Memory B cell (primary cell): ENCODE measurements around the gene UBAC2.
"Not testable (repeated sequence)": the region's sequence is repeated elsewhere in the genome, so short reads cannot be mapped to it uniquely, and the experiment has no call there.

Source experiments
- ATAC-seq: fragments of 150-1000 bp; cut with Tn5 transposase; 2 replicates; pipeline ENCODE4 v1.10.0; 2021; ENCODE audit warnings: low read depth, mild to moderate bottlenecking, moderate library complexity
- DNase-seq, 2 donors: peaks; one replicate each; pipeline ENCODE4 v3.0.0; 2022; ENCODE audit warnings: low spot score in 2 of 2
- H3K27ac Mint-ChIP-seq: one replicate; pipeline ENCODE4 v1.8.0; 2022; ENCODE audit warnings: mild to moderate bottlenecking, moderate library complexity, mixed read lengths
- H3K27me3 Mint-ChIP-seq: one replicate; pipeline ENCODE4 v1.8.0; 2022; ENCODE audit warnings: mixed read lengths
- H3K36me3 Mint-ChIP-seq: one replicate; pipeline ENCODE4 v1.8.0; 2022; ENCODE audit warnings: mild to moderate bottlenecking, mixed read lengths
- H3K4me1 Mint-ChIP-seq: one replicate; pipeline ENCODE4 v1.8.0; 2022; ENCODE audit warnings: mixed read lengths
- H3K4me3 Mint-ChIP-seq: one replicate; pipeline ENCODE4 v1.8.0; 2022; ENCODE audit warnings: mild to moderate bottlenecking, moderate library complexity, mixed read lengths
- H3K9me3 Mint-ChIP-seq: one replicate; pipeline ENCODE4 v1.8.0; 2022; ENCODE audit warnings: mixed read lengths

The UBAC2 gene

GRCh38 chr13:99196466-99197116 is 4.1 kb upstream of the UBAC2 start:
- Mint-ChIP-seq H3K27me3 (no peaks in the 10 kb centered on the region), H3K4me3 (no peak overlapping the region), H3K9me3 (no peaks in the 10 kb centered on the region), H3K4me1 (peaks cover 23% of the 10 kb centered on the region), H3K36me3 (no peaks in the 10 kb centered on the region), H3K27ac (no peak overlapping the region)
- no peak for ATAC-seq
- DNase-seq, result peak in 1 of 2 donors; percentile 36

DNA sequence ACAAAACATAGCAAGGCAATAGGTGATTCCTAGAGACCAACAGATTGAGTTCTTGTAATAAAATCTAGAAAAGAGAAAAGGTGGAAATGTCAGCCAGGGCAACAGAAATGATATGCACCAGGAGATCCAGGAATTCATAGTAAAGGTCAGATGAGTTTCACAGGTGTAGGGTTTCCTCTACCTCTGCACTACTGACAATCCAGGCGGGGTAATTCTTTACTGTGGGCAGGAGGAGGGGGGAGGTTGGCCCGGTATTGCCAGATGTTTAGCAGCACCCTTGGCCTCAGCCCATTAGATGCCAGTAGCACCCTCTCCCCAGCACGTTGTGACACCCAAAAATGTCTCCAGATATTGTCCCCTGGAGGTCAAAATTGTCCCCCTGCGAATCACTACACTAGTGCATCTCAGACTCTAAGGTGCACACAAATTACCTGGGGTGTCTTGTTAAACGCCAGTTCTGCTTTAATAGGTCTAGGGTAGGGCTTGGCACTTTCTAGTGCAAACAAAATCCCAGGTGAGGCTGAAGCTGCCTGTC is 3.5 kb upstream of the UBAC2 start:
- H3K4me3 Mint-ChIP-seq, result no peak overlapping the region
- H3K27me3 Mint-ChIP-seq, result no peaks in the 10 kb centered on the region

DNA sequence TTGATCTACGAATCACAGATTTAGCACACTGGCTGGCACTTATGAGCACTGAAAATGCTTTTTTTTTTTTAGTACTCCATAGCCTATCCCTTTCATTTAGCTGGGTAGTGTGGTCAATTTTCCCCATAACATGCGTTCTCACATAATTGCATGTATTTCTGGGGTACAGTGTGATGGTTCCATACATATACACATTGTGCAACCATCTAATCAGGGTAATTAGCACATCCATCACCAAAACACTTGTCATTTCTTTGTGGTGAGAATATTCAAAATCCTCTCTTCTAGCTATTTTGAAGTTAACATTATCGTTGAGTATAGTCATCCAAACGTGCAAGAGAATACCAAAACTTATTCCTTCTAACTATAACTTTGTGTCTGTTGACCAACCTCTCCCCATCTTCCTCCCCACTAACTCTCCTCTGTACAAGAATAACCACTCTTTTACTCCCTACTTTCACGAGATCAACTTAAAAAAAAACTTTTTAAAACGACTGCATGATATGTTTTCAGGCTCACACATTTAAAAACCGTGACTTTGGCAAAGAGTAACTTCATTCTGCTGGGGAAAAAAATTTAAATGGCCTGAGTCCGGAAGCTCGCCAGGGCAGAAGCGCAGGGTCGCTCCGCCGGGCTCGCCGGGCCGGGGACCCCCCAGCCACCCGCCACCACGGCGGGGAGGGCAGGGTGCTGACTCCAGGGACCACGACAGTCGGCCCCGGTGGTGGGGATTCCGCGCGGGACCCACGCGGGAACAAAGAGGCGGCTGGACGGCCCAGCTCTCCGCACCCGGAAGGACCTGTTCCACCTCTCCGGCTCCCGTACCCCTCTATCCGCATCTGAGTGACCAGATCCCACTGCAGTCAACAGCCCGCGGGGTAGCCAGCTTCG is 868 bp upstream of the UBAC2 start:
- Mint-ChIP-seq H3K36me3 (no peaks in the 10 kb centered on the region), H3K9me3 (no peaks in the 10 kb centered on the region), H3K27ac (peak overlapping the region; percentile 83), H3K4me3 (peak overlapping the region; percentile 97), H3K27me3 (no peaks in the 10 kb centered on the region), H3K4me1 (peaks cover 38% of the 10 kb centered on the region)
- ATAC-seq (no peak), DNase-seq (no peak)

More for the DNA sequence above, 3.5 kb upstream of the UBAC2 start:
- peaks cover 19% of the 10 kb centered on the region for H3K4me1 Mint-ChIP-seq
- H3K9me3 Mint-ChIP-seq, result no peaks in the 10 kb centered on the region
- DNase-seq (no peak), ATAC-seq (no peak)
- H3K27ac Mint-ChIP-seq, result peak overlapping the region; percentile 8
- no peaks in the 10 kb centered on the region for H3K36me3 Mint-ChIP-seq

- Mint-ChIP-seq H3K4me3 (peak overlapping the region; percentile 78), H3K36me3 (peaks cover 17% of the 10 kb centered on the region), H3K9me3 (no peaks in the 10 kb centered on the region), H3K27ac (peak overlapping the region; percentile 66), H3K4me1 (peaks cover 58% of the 10 kb centered on the region), H3K27me3 (no peaks in the 10 kb centered on the region)
- ATAC-seq, result no peak
- no peak for DNase-seq
Measured at GRCh38 chr13:99203601-99204579, 3.2 kb downstream of the UBAC2 start.

GRCh38 chr13:99205621-99206220 is 5.1 kb downstream of the UBAC2 start:
- peaks cover 20% of the 10 kb centered on the region for H3K36me3 Mint-ChIP-seq
- ATAC-seq (no peak), DNase-seq (no peak)
- peak overlapping the region; percentile 66 for H3K27ac Mint-ChIP-seq
- peaks cover 60% of the 10 kb centered on the region for H3K4me1 Mint-ChIP-seq
- peak overlapping the region; percentile 78 for H3K4me3 Mint-ChIP-seq
- no peaks in the 10 kb centered on the region for H3K9me3 Mint-ChIP-seq
- no peaks in the 10 kb centered on the region for H3K27me3 Mint-ChIP-seq

- Mint-ChIP-seq H3K4me1 (peaks cover 64% of the 10 kb centered on the region), H3K4me3 (no peak overlapping the region), H3K27me3 (no peaks in the 10 kb centered on the region), H3K9me3 (no peaks in the 10 kb centered on the region), H3K36me3 (peaks cover 20% of the 10 kb centered on the region), H3K27ac (no peak overlapping the region)
- ATAC-seq (no peak), DNase-seq (no peak)
Measured at GRCh38 chr13:99206226-99206625, 5.6 kb downstream of the UBAC2 start.

DNA sequence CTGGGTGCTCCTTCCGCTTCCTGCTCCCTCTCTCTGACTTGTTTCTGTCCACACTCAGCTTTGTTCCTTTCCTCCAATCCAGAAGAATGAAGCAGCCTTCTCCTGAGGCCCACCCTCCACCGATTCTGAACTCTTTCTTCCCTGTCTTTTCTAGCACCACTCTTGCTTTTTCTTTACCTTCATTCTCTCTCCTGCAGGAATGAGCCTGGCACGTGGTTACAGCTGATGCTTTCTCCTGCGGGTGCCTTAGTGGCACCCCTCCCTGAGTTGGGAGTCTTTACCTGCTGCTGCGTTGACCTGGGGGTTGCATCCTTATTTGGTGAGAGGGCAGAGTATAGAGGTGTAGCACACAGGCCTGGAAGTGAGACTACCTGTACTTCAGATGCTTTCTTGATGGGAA is 6.2 kb downstream of the UBAC2 start:
- Mint-ChIP-seq H3K27me3 (no peaks in the 10 kb centered on the region), H3K36me3 (peaks cover 24% of the 10 kb centered on the region), H3K27ac (no peak overlapping the region), H3K4me3 (no peak overlapping the region), H3K9me3 (no peaks in the 10 kb centered on the region), H3K4me1 (peaks cover 65% of the 10 kb centered on the region)
- DNase-seq (no peak), ATAC-seq (no peak)

DNA sequence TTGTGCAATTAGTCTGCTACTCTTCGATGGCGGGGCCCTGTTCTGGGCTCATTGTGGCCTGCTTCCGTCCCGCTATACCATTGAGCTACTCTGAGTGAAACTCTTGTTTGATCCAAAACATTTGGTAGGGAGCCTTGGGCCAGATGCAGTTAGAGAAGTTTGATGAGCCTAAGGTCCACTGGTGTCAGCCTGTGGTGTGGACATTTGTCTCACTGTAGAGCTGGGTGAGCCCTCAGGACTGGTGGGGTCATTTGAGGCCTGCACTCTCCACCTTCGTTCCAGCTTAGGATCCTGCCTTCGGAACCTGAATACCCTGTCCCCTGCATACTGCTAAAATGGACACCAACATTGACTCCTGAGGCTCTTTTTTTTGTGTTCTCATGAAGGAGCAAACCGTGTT is 6.9 kb downstream of the UBAC2 start:
- ATAC-seq (no peak), DNase-seq (no peak)
- Mint-ChIP-seq H3K27ac (no peak overlapping the region), H3K9me3 (no peaks in the 10 kb centered on the region), H3K27me3 (no peaks in the 10 kb centered on the region), H3K4me1 (peaks cover 62% of the 10 kb centered on the region), H3K36me3 (peaks cover 26% of the 10 kb centered on the region), H3K4me3 (no peak overlapping the region)

DNA sequence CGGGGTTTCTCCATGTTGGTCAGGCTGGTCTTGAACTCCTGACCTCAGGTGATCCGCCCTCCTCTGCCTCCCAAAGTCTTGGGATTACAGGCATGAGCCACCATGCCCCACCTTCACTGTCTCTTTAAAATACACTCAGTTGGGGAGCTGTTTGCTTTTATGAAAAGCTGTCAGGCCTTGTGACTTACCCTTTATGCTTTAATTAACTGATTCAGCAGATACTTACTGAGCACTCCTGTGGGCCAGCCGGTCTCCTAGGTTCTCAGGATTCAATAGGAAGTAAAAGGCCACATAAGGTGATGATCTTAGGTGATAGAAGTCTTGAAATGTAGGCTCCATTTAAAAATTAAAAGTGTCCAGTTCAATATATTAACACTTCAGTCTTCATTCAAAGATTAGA is 7.5 kb downstream of the UBAC2 start:
- ATAC-seq (no peak), DNase-seq (no peak)
- no peaks in the 10 kb centered on the region for H3K9me3 Mint-ChIP-seq
- H3K4me1 Mint-ChIP-seq, result peaks cover 60% of the 10 kb centered on the region
- H3K4me3 Mint-ChIP-seq, result no peak overlapping the region
- no peak overlapping the region for H3K27ac Mint-ChIP-seq
- H3K36me3 Mint-ChIP-seq, result peaks cover 26% of the 10 kb centered on the region
- H3K27me3 Mint-ChIP-seq, result no peaks in the 10 kb centered on the region

GRCh38 chr13:99208845-99209527 is 8.3 kb downstream of the UBAC2 start:
- ATAC-seq, result no peak
- Mint-ChIP-seq H3K36me3 (peaks cover 27% of the 10 kb centered on the region), H3K27ac (no peak overlapping the region), H3K27me3 (no peaks in the 10 kb centered on the region), H3K4me1 (peaks cover 53% of the 10 kb centered on the region), H3K4me3 (no peak overlapping the region), H3K9me3 (no peaks in the 10 kb centered on the region)
- no peak for DNase-seq

DNA sequence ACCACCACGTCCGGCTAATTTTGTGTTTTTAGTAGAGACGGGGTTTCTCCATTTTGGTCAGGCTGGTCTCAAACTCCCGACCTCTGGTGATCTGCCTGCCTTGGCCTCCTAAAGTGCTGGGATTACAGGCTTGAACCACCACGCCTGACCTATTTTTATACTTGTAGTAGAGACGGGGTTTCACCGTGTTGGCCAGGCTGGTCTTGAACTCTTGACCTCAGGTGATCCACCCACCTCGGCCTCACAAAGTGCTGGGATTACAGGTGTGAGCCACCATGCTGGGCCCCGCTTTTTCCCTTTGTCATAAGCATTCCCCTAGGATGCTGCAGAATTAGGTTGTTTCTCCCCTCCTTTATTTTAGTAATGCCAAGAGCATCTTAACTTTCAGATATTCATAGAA is 10.0 kb downstream of the UBAC2 start:
- ATAC-seq, H3K4me3 Mint-ChIP-seq, DNase-seq, H3K9me3 Mint-ChIP-seq, H3K27ac Mint-ChIP-seq, H3K27me3 Mint-ChIP-seq: not testable (repeated sequence)
- H3K4me1 Mint-ChIP-seq, result peaks cover 54% of the 10 kb centered on the region
- H3K36me3 Mint-ChIP-seq, result peaks cover 29% of the 10 kb centered on the region

DNA sequence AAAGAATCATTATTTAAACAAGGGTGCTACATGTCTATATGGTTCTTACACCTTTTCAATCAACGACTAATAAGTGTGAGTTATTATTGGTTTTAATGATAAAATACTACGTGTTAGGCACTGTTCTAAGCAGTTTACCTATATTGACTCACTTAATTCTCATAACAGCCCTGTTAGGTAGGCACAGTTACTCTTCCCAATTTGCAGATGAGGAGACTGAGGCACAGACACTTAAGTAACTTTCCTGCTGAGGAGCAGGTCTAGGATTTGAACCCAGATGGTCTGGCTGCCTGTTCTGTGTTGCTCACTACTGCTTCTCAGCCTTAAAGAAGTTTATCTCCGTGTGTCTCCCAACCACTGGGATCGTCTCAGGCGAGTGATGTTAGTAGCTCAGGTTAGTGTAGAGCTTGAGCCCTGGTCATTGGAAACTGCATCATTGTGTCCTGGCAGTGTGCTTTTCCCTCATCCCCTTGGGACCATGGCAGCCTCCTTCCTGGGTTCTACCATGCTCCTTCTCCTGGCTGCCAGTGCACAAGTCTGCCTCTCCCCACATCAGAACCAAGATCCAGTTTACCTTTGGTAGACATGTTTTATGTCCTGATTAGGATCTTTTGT is 10.9 kb downstream of the UBAC2 start:
- peaks cover 25% of the 10 kb centered on the region for H3K36me3 Mint-ChIP-seq
- peaks cover 47% of the 10 kb centered on the region for H3K4me1 Mint-ChIP-seq
- no peak for DNase-seq
- no peak overlapping the region for H3K27ac Mint-ChIP-seq
- no peak for ATAC-seq
- H3K4me3 Mint-ChIP-seq, result no peak overlapping the region
- H3K27me3 Mint-ChIP-seq, result no peaks in the 10 kb centered on the region
- no peaks in the 10 kb centered on the region for H3K9me3 Mint-ChIP-seq
